ENCODE data around the gene SMYD1. TPM values are rescaled to one million over a fixed set of nuclear protein-coding genes. Genes with fewer than 3 reads are reported as not detected.

The SMYD1 gene
- polyA plus RNA-seq, 1 donor from 2014 or later = not detected

DNA sequence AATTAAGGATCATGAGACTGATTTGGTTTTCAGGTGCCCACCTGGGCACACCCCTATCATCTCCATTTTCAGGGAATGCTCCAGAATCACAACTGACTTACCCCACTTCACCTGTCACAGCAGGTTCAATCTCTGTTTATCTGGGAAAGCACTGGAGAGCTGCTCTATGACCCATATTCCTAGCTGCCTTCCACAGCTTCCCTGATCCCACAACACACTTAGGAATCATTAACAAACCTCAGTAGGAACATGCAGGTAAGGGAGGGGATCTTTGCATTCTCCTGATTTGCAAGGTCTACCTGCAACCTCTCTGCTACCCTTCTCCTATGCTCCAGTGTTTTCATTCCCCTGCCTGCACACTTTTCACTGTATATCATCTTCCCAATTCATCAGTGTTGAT is 79.0 kb downstream of the SMYD1 start:
- TF ChIP-seq REST (IDR thresholded peaks at IDR 0.05; ENCODE audit: borderline replicate concordance) (no peak), RAD21 (conservative IDR thresholded peaks at IDR 0.05) (no peak), TAF1 (IDR thresholded peaks at IDR 0.05; ENCODE audit: low read depth) (no peak), SMC3 (conservative IDR thresholded peaks at IDR 0.05; ENCODE audit: poor library complexity) (no peak), EP300 (conservative IDR thresholded peaks at IDR 0.05; ENCODE audit: poor library complexity, severe bottlenecking) (no peak), EZH2 (IDR thresholded peaks at IDR 0.05; ENCODE audit: borderline replicate concordance, insufficient read depth, low read length, poor library complexity, severe bottlenecking) (no peak), MXI1 (conservative IDR thresholded peaks at IDR 0.05; ENCODE audit: poor library complexity, severe bottlenecking) (no peak), POLR2AphosphoS5 (IDR thresholded peaks at IDR 0.05) (no peak)
- TF ChIP-seq, protein P1, sequence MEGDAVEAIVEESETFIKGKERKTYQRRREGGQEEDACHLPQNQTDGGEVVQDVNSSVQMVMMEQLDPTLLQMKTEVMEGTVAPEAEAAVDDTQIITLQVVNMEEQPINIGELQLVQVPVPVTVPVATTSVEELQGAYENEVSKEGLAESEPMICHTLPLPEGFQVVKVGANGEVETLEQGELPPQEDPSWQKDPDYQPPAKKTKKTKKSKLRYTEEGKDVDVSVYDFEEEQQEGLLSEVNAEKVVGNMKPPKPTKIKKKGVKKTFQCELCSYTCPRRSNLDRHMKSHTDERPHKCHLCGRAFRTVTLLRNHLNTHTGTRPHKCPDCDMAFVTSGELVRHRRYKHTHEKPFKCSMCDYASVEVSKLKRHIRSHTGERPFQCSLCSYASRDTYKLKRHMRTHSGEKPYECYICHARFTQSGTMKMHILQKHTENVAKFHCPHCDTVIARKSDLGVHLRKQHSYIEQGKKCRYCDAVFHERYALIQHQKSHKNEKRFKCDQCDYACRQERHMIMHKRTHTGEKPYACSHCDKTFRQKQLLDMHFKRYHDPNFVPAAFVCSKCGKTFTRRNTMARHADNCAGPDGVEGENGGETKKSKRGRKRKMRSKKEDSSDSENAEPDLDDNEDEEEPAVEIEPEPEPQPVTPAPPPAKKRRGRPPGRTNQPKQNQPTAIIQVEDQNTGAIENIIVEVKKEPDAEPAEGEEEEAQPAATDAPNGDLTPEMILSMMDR (IDR thresholded peaks at IDR 0.05; ENCODE audit: poor library complexity, severe bottlenecking) = no peak

DNA sequence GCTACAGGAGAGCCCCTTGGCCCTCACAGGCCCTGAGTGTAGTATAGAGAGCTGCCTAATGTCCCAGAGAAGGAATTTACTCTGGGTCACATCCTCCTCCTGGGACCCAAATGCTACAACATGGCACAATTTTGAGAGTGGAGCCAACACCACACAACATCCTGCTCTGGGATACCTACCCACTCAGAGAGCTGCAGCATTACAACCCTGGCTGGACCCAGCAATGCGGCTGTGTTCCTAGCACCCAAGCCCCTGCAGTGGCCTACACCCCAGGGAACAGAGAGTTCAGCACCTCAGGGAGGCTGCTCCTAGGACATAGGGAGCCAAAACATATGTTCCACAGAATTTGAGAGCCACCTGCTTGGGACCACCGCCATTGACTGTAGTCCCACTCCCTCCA is 79.5 kb downstream of the SMYD1 start:
- H3F3A ChIP-seq (ENCODE audit: insufficient read depth, low read length, poor library complexity, severe bottlenecking) = no peaks in the 10 kb centered on the region
- no peaks in the 10 kb centered on the region for H3K36me3 ChIP-seq (ENCODE audit: insufficient read depth, low read length)
- H3K9me3 ChIP-seq (ENCODE audit: low read length) = no peaks in the 10 kb centered on the region
- no peak overlapping the region for H3K27ac ChIP-seq (ENCODE audit: low read length)
- H3K79me2 ChIP-seq (replicated peaks; ENCODE audit: insufficient read depth, low read length) = no peaks in the 10 kb centered on the region
- no peak overlapping the region for H3K4me3 ChIP-seq (ENCODE audit: low read length)
- H4K20me1 ChIP-seq (ENCODE audit: insufficient read depth) = no peaks in the 10 kb centered on the region
- H3K27me3 ChIP-seq (ENCODE audit: insufficient read depth, low read depth, low read length) = no peaks in the 10 kb centered on the region
- H3K9me2 ChIP-seq (ENCODE audit: insufficient read depth, low read length) = no peaks in the 10 kb centered on the region
- H2AFZ ChIP-seq (ENCODE audit: low read depth, low read length) = no peak overlapping the region
- no peak overlapping the region for H3K4me2 ChIP-seq (ENCODE audit: low read length)
- H3K9ac ChIP-seq (ENCODE audit: low read length) = no peak overlapping the region
- TF ChIP-seq TAF1 (IDR thresholded peaks at IDR 0.05; ENCODE audit: low read depth) (no peak), POLR2AphosphoS5 (IDR thresholded peaks at IDR 0.05) (no peak), SMC3 (conservative IDR thresholded peaks at IDR 0.05; ENCODE audit: poor library complexity) (no peak), REST (IDR thresholded peaks at IDR 0.05; ENCODE audit: borderline replicate concordance) (no peak), EZH2 (IDR thresholded peaks at IDR 0.05; ENCODE audit: borderline replicate concordance, insufficient read depth, low read length, poor library complexity, severe bottlenecking) (no peak), RAD21 (conservative IDR thresholded peaks at IDR 0.05) (no peak), MXI1 (conservative IDR thresholded peaks at IDR 0.05; ENCODE audit: poor library complexity, severe bottlenecking) (no peak), EP300 (conservative IDR thresholded peaks at IDR 0.05; ENCODE audit: poor library complexity, severe bottlenecking) (no peak)
- TF ChIP-seq, protein P1 (IDR thresholded peaks at IDR 0.05; ENCODE audit: poor library complexity, severe bottlenecking) = no peak

More for the DNA sequence above, 79.0 kb downstream of the SMYD1 start:
- Histone ChIP-seq H3K9me3 (ENCODE audit: low read length) (no peaks in the 10 kb centered on the region), H3K9ac (ENCODE audit: low read length) (no peak overlapping the region), H3K4me2 (ENCODE audit: low read length) (no peak overlapping the region), H3F3A (ENCODE audit: insufficient read depth, low read length, poor library complexity, severe bottlenecking) (no peaks in the 10 kb centered on the region), H4K20me1 (ENCODE audit: insufficient read depth) (no peaks in the 10 kb centered on the region), H3K36me3 (ENCODE audit: insufficient read depth, low read length) (no peaks in the 10 kb centered on the region), H3K27ac (ENCODE audit: low read length) (no peak overlapping the region), H2AFZ (ENCODE audit: low read depth, low read length) (no peak overlapping the region), H3K79me2 (replicated peaks; ENCODE audit: insufficient read depth, low read length) (no peaks in the 10 kb centered on the region), H3K9me2 (ENCODE audit: insufficient read depth, low read length) (no peaks in the 10 kb centered on the region), H3K27me3 (ENCODE audit: insufficient read depth, low read depth, low read length) (no peaks in the 10 kb centered on the region), H3K4me3 (ENCODE audit: low read length) (no peak overlapping the region)

Measured in neural cell (in vitro differentiated cells).